ENCODE results near the gene PHLDA2.
"Not testable (repeated sequence)": the region's sequence is repeated elsewhere in the genome, so short reads cannot be mapped to it uniquely, and the experiment has no call there.

Gene PHLDA2

GRCh38 chr11:2945031-2945756 lies 16.0 kb upstream of the PHLDA2 start:
- no peak for DNase-seq (ENCODE audit: low read depth)

- DNase-seq (ENCODE audit: low read depth) = no peak
Measured at GRCh38 chr11:2944530-2944929, 15.3 kb upstream of the PHLDA2 start.

GRCh38 chr11:2943711-2944118 lies 14.5 kb upstream of the PHLDA2 start:
- DNase-seq (ENCODE audit: low read depth) = no peak

GRCh38 chr11:2942872-2943710 lies 13.9 kb upstream of the PHLDA2 start:
- no peak for DNase-seq (ENCODE audit: low read depth)

GRCh38 chr11:2942447-2942846 lies 13.2 kb upstream of the PHLDA2 start:
- DNase-seq (ENCODE audit: low read depth) = no peak

- no peak for DNase-seq (ENCODE audit: low read depth)
Measured at GRCh38 chr11:2940921-2941821, 12.0 kb upstream of the PHLDA2 start.

GRCh38 chr11:2940147-2940920 lies 11.1 kb upstream of the PHLDA2 start:
- no peak for DNase-seq (ENCODE audit: low read depth)

GRCh38 chr11:2938458-2939418 lies 9.5 kb upstream of the PHLDA2 start:
- DNase-seq (ENCODE audit: low read depth) = not testable (repeated sequence)

- DNase-seq (ENCODE audit: low read depth) = not testable (repeated sequence)
Measured at GRCh38 chr11:2937641-2938457, 8.6 kb upstream of the PHLDA2 start.

- no peak for DNase-seq (ENCODE audit: low read depth)
Measured at GRCh38 chr11:2934611-2935239, 5.5 kb upstream of the PHLDA2 start.

- no peak for DNase-seq (ENCODE audit: low read depth)
Measured at GRCh38 chr11:2934021-2934550, 4.9 kb upstream of the PHLDA2 start.

- DNase-seq (ENCODE audit: low read depth) = peak; percentile 44
Measured at GRCh38 chr11:2933375-2934020, 4.3 kb upstream of the PHLDA2 start.

GRCh38 chr11:2932850-2933251 lies 3.6 kb upstream of the PHLDA2 start:
- no peak for DNase-seq (ENCODE audit: low read depth)

GRCh38 chr11:2931771-2932738 lies 2.8 kb upstream of the PHLDA2 start:
- DNase-seq (ENCODE audit: low read depth) = no peak

GRCh38 chr11:2931420-2931746 lies 2.2 kb upstream of the PHLDA2 start:
- no peak for DNase-seq (ENCODE audit: low read depth)

GRCh38 chr11:2930704-2931419 lies 1.6 kb upstream of the PHLDA2 start:
- peak; percentile 41 for DNase-seq (ENCODE audit: low read depth)

Data from activated T-cell treated with anti-CD3 and anti-CD28 coated beads for 48 hours (primary cell).